ENCODE data around the gene STK32A. TPM values are rescaled to one million over a fixed set of nuclear protein-coding genes. Genes with fewer than 3 reads are reported as not detected.

Gene STK32A
- total RNA-seq, 4 donors from 2014 or later: 2.5 to 15.3 (median 9.4) TPM

GRCh38 chr5:147411359-147412319 is 176.8 kb downstream of the STK32A start:
- H3K27ac ChIP-seq: no peak overlapping the region
- no peak overlapping the region for H3K4me3 ChIP-seq (replicated peaks in 1 of 3)
- TF ChIP-seq CTCF (IDR thresholded peaks at IDR 0.05): no peak
- no peak for TF ChIP-seq POLR2A (IDR thresholded peaks at IDR 0.05)
- no peak for DNase-seq
- H3K9me3 ChIP-seq: no peaks in the 10 kb centered on the region
- H3K36me3 ChIP-seq: no peaks in the 10 kb centered on the region
- H3K4me1 ChIP-seq: no peaks in the 10 kb centered on the region
- H3K27me3 ChIP-seq: no peaks in the 10 kb centered on the region
- intact Hi-C loops (cut with DNase I): no loop called here
- WGBS, 2 donors: 81 to 87% methylated on average over 8 of the region's 8 CpGs

- intact Hi-C loops (cut with DNase I): no loop called here
- no peak for DNase-seq
- no peak for TF ChIP-seq POLR2A (IDR thresholded peaks at IDR 0.05)
- no peak for TF ChIP-seq CTCF (IDR thresholded peaks at IDR 0.05)
- Histone ChIP-seq H3K9me3 (no peaks in the 10 kb centered on the region), H3K4me3 (replicated peaks in 1 of 3) (no peak overlapping the region), H3K27me3 (no peaks in the 10 kb centered on the region), H3K36me3 (no peaks in the 10 kb centered on the region), H3K27ac (no peak overlapping the region), H3K4me1 (peaks cover 6 to 8% of the 10 kb centered on the region in 2 donors)
- 87 to 96% methylated on average over 2 of the region's 2 CpGs for WGBS, 2 donors
These were observed 177.7 kb downstream of the STK32A start for GRCh38 chr5:147412561-147412960.

GRCh38 chr5:147413266-147413665 is 178.4 kb downstream of the STK32A start:
- TF ChIP-seq POLR2A (IDR thresholded peaks at IDR 0.05): no peak
- no peak for TF ChIP-seq CTCF (IDR thresholded peaks at IDR 0.05)
- H3K36me3 ChIP-seq: no peaks in the 10 kb centered on the region
- peaks cover 11 to 13% of the 10 kb centered on the region in 2 donors for H3K4me1 ChIP-seq

GRCh38 chr5:147415651-147416050 is 180.8 kb downstream of the STK32A start:
- no peak for DNase-seq
- WGBS, 2 donors: 77 to 96% methylated on average over 3 of the region's 3 CpGs
- H3K36me3 ChIP-seq: no peaks in the 10 kb centered on the region
- intact Hi-C loops (cut with DNase I): no loop called here
- H3K9me3 ChIP-seq: no peaks in the 10 kb centered on the region
- no peaks in the 10 kb centered on the region for H3K27me3 ChIP-seq
- H3K4me3 ChIP-seq (replicated peaks in 1 of 3): no peak overlapping the region
- TF ChIP-seq POLR2A (IDR thresholded peaks at IDR 0.05) (no peak), CTCF (IDR thresholded peaks at IDR 0.05) (no peak)
- H3K4me1 ChIP-seq: peaks cover 11 to 13% of the 10 kb centered on the region in 2 donors
- H3K27ac ChIP-seq: no peak overlapping the region

More at GRCh38 chr5:147413266-147413665, 178.4 kb downstream of the STK32A start:
- no peaks in the 10 kb centered on the region for H3K9me3 ChIP-seq
- no peaks in the 10 kb centered on the region for H3K27me3 ChIP-seq
- intact Hi-C loops (cut with DNase I): no loop called here
- no peak overlapping the region for H3K4me3 ChIP-seq (replicated peaks in 1 of 3)
- DNase-seq: no peak
- no peak overlapping the region for H3K27ac ChIP-seq
- WGBS, 2 donors: 76 to 86% methylated on average over 3 of the region's 3 CpGs

Data from thyroid gland (tissue), 4 donors.